Measurements from ENCODE around the gene KAT14.

DNA sequence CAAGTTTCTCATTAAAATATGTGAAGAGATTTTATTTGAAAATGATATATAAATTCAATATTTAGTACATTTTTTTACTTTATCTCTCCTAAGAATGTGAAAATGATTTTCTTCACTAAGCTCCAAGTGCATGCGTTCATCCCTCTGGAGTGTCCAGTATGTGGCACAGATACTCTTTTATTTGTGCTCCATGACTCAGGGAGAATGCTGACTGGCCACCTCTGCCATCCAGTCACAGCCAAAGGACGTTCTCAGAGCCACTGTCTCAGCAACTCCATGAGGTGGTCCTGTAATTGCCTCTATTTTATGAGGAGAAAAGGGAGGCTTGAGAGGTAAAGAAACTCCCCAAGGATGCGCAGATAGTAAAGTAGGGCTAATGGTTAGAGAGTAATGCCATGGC lies 58.3 kb downstream of the KAT14 start:
- TF ChIP-seq POLR2A (IDR thresholded peaks at IDR 0.05) = no peak
- TF ChIP-seq, protein P1, sequence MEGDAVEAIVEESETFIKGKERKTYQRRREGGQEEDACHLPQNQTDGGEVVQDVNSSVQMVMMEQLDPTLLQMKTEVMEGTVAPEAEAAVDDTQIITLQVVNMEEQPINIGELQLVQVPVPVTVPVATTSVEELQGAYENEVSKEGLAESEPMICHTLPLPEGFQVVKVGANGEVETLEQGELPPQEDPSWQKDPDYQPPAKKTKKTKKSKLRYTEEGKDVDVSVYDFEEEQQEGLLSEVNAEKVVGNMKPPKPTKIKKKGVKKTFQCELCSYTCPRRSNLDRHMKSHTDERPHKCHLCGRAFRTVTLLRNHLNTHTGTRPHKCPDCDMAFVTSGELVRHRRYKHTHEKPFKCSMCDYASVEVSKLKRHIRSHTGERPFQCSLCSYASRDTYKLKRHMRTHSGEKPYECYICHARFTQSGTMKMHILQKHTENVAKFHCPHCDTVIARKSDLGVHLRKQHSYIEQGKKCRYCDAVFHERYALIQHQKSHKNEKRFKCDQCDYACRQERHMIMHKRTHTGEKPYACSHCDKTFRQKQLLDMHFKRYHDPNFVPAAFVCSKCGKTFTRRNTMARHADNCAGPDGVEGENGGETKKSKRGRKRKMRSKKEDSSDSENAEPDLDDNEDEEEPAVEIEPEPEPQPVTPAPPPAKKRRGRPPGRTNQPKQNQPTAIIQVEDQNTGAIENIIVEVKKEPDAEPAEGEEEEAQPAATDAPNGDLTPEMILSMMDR (IDR thresholded peaks at IDR 0.05) = no peak
